H9 (cell line): ENCODE data around the gene AHCY. TPM values are rescaled to one million over a fixed set of nuclear protein-coding genes. Genes with fewer than 3 reads are reported as not detected.

Experiments used
- DNase-seq: peaks from one replicate; pipeline ENCODE4 v3.0.0-alpha.2; 2017
- H2AFZ ChIP-seq: one replicate; pipeline ENCODE4 v1.6.1; 2013; ENCODE audit warnings: mild to moderate bottlenecking, low read length, control low read depth, moderate library complexity
- H2AK5ac ChIP-seq: 2 replicates; pipeline ENCODE4 v1.6.1; 2013; ENCODE audit warnings: low read length, control low read depth, mixed read lengths; ENCODE audit not compliant: insufficient read length
- H2BK120ac ChIP-seq: one replicate; pipeline ENCODE4 v1.6.1; 2013; ENCODE audit warnings: low read depth, mild to moderate bottlenecking, low read length, control low read depth, inconsistent platforms; ENCODE audit not compliant: poor library complexity, severe bottlenecking
- H2BK12ac ChIP-seq: 2 replicates; pipeline ENCODE4 v1.6.1; 2013; ENCODE audit warnings: low read length, control low read depth, mixed read lengths, low read depth; ENCODE audit not compliant: insufficient read length
- H2BK15ac ChIP-seq: 2 replicates; pipeline ENCODE4 v1.6.1; 2013; ENCODE audit warnings: low read depth, low read length, control low read depth
- H2BK20ac ChIP-seq: one replicate; pipeline ENCODE4 v1.6.1; 2013; ENCODE audit warnings: low read depth, mild to moderate bottlenecking, low read length, control low read depth, inconsistent platforms; ENCODE audit not compliant: poor library complexity, severe bottlenecking
- H2BK5ac ChIP-seq: 2 replicates; pipeline ENCODE4 v1.6.1; 2013; ENCODE audit warnings: low read length, control low read depth, mixed read lengths; ENCODE audit not compliant: insufficient read length
- H3K14ac ChIP-seq: 2 replicates; pipeline ENCODE4 v1.6.1; 2013; ENCODE audit warnings: low read length, control low read depth; ENCODE audit not compliant: insufficient read depth
- H3K18ac ChIP-seq: 2 replicates; pipeline ENCODE4 v1.6.1; 2013; ENCODE audit warnings: low read depth, mild to moderate bottlenecking, mixed read lengths, low read length, control low read depth; ENCODE audit not compliant: insufficient read length
- H3K23ac ChIP-seq: 2 replicates; pipeline ENCODE4 v1.6.1; 2013; ENCODE audit warnings: low read length, control low read depth, mixed read lengths, low read depth; ENCODE audit not compliant: insufficient read length
- H3K23me2 ChIP-seq: 2 replicates; pipeline ENCODE4 v1.6.1; 2013; ENCODE audit warnings: low read depth, mild to moderate bottlenecking, mixed read lengths, low read length, control low read depth; ENCODE audit not compliant: insufficient read length, poor library complexity, severe bottlenecking
- H3K27ac ChIP-seq: 2 replicates; pipeline ENCODE4 v1.5.1; 2013; ENCODE audit warnings: low read length, control low read depth, mixed read lengths, low read depth; ENCODE audit not compliant: insufficient read length
- H3K27me3 ChIP-seq: 2 replicates; pipeline ENCODE4 v1.6.1; 2013; ENCODE audit warnings: low read length, control low read depth, inconsistent platforms; ENCODE audit not compliant: insufficient read depth
- H3K4ac ChIP-seq: 2 replicates; pipeline ENCODE4 v1.6.1; 2013; ENCODE audit warnings: low read depth, mild to moderate bottlenecking, control low read depth, inconsistent platforms, low read length, moderate library complexity
- H3K4me1 ChIP-seq: 2 replicates; pipeline ENCODE4 v1.6.1; 2013; ENCODE audit warnings: low read length, control low read depth, inconsistent platforms; ENCODE audit not compliant: insufficient read depth
- H3K4me2 ChIP-seq: 2 replicates; pipeline ENCODE4 v1.6.1; 2013; ENCODE audit warnings: low read length, control low read depth, mixed read lengths; ENCODE audit not compliant: insufficient read length, insufficient read depth
- H3K56ac ChIP-seq: 2 replicates; pipeline ENCODE4 v1.6.1; 2013; ENCODE audit warnings: low read depth, mild to moderate bottlenecking, mixed read lengths, low read length, control low read depth; ENCODE audit not compliant: insufficient read length
- H3K79me1 ChIP-seq: 2 replicates; pipeline ENCODE4 v1.6.1; 2013; ENCODE audit warnings: low read depth, mild to moderate bottlenecking, moderate library complexity, low read length, control low read depth, inconsistent platforms; ENCODE audit not compliant: insufficient read depth, poor library complexity, severe bottlenecking
- H3K79me2 ChIP-seq: 2 replicates; pipeline ENCODE4 v1.6.1; 2013; ENCODE audit warnings: low read length, control low read depth, inconsistent platforms; ENCODE audit not compliant: insufficient read depth
- H3K9ac ChIP-seq: 2 replicates; pipeline ENCODE4 v1.6.1; 2013; ENCODE audit warnings: low read length, control low read depth, mixed read lengths; ENCODE audit not compliant: insufficient read length; ENCODE audit errors: extremely low read depth
- H3K9me3 ChIP-seq: one replicate; pipeline ENCODE4 v1.6.1; 2013; ENCODE audit warnings: low read depth, low read length, inconsistent platforms; ENCODE audit not compliant: control insufficient read depth
- H3T11ph ChIP-seq: one replicate; pipeline ENCODE4 v1.6.1; 2013; ENCODE audit warnings: mild to moderate bottlenecking, low read length, control low read depth, inconsistent platforms
- H4K20me1 ChIP-seq: one replicate; pipeline ENCODE4 v1.6.1; 2013; ENCODE audit not compliant: control insufficient read depth, insufficient read length, insufficient read depth
- H4K5ac ChIP-seq: 2 replicates; pipeline ENCODE4 v1.6.1; 2013; ENCODE audit warnings: low read depth, mild to moderate bottlenecking, mixed read lengths, low read length, control low read depth; ENCODE audit not compliant: insufficient read length
- H4K8ac ChIP-seq: replicated peaks from 2 replicates; pipeline ENCODE4 v1.6.1; 2013; ENCODE audit warnings: low read length, control low read depth, mixed read lengths, low read depth; ENCODE audit not compliant: insufficient read length
- H4K91ac ChIP-seq: 2 replicates; pipeline ENCODE4 v1.6.1; 2013; ENCODE audit warnings: low read depth, mild to moderate bottlenecking, moderate library complexity, mixed read lengths, low read length, control low read depth; ENCODE audit not compliant: insufficient read length
- H3K27ac Mint-ChIP-seq, 3 experiments: 2 replicates in 2 of 3; 3 replicates in 1 of 3; pipeline ENCODE4 v1.8.0; 2020 to 2021; ENCODE audit warnings: mixed read lengths in 3 of 3, mild to moderate bottlenecking in 1 of 3, moderate library complexity in 1 of 3
- H3K27me3 Mint-ChIP-seq: 2 replicates; pipeline ENCODE4 v1.8.0; 2021; ENCODE audit warnings: low read depth, mild to moderate bottlenecking, moderate library complexity, mixed read lengths
- H3K36me3 Mint-ChIP-seq, 3 experiments: 2 replicates in 2 of 3; 3 replicates in 1 of 3; pipeline ENCODE4 v1.8.0; 2020 to 2021; ENCODE audit warnings: low read depth in 3 of 3, mixed read lengths in 3 of 3; ENCODE audit not compliant: insufficient read depth in 1 of 3
- H3K4me1 Mint-ChIP-seq, 2 experiments: 2 replicates each; pipeline ENCODE4 v1.8.0; 2020; ENCODE audit warnings: mixed read lengths in 2 of 2
- H3K4me3 Mint-ChIP-seq, 2 experiments: 2 replicates in 1 of 2; 3 replicates in 1 of 2; pipeline ENCODE4 v1.8.0; 2020 to 2021; ENCODE audit warnings: mild to moderate bottlenecking in 2 of 2, mixed read lengths in 2 of 2, moderate library complexity in 1 of 2
- H3K9me3 Mint-ChIP-seq, 2 experiments: 2 replicates in 1 of 2; 3 replicates in 1 of 2; pipeline ENCODE4 v1.8.0; 2020; ENCODE audit warnings: mild to moderate bottlenecking in 2 of 2, mixed read lengths in 2 of 2, moderate library complexity in 1 of 2
- WGBS: extraction: QIAGEN DNeasy Blood & Tissue Kit; methylation state at CpG from one replicate; pipeline ENCODE4 v1.1.7; 2013; ENCODE audit warnings: missing lambda C conversion rate, low lambda C conversion rate, mixed read lengths; ENCODE audit not compliant: insufficient read length; ENCODE audit errors: extremely low coverage; 5-methylcytosine and 5-hydroxymethylcytosine counted together
- total RNA-seq: library from RNA; stranded (reverse); gene quantifications from 2 replicates; pipeline ENCODE4 v1.2.1, GENCODE V29; 2021
- TF ChIP-seq, protein P1 (sequence below): fragments of 200-600 bp; sonication (generic); conservative IDR thresholded peaks from 3 replicates; pipeline ENCODE4 v1.8.0; 2021; ENCODE audit warnings: antibody characterized with exemption, mild to moderate bottlenecking

AHCY gene
- total RNA-seq, 1 experiment from 2014 or later, result 461 TPM

- no peak for DNase-seq
- no peaks in the 10 kb centered on the region for H3K4me1 ChIP-seq
- no peak overlapping the region for H3T11ph ChIP-seq
- no peaks in the 10 kb centered on the region; the same call in 1 of the 2 replicates for H3K79me2 ChIP-seq
- Mint-ChIP-seq H3K4me1 (peaks cover 0 to 3% of the 10 kb centered on the region in 2 experiments; a peak in 1 of 4 replicates), H3K9me3 (no peaks in the 10 kb centered on the region), H3K4me3 (no peak overlapping the region), H3K27ac (no peak overlapping the region), H3K36me3 (peaks cover 28 to 93% (median 51%) of the 10 kb centered on the region in 3 experiments; a peak in 6 of 7 replicates), H3K27me3 (peaks cover under 1% of the 10 kb centered on the region; the same call in 1 of the 2 replicates)
- H3K4ac ChIP-seq, result no peak overlapping the region
- no peak overlapping the region for H3K18ac ChIP-seq
- H3K9ac ChIP-seq, result no peak overlapping the region
- H4K5ac ChIP-seq, result no peak overlapping the region
- H3K14ac ChIP-seq, result no peak overlapping the region
- no peak overlapping the region for H4K91ac ChIP-seq
- no peak overlapping the region for H3K4me2 ChIP-seq
- no peaks in the 10 kb centered on the region for H3K27me3 ChIP-seq
- no peak overlapping the region for H2BK12ac ChIP-seq
- H2BK15ac ChIP-seq, result no peak overlapping the region
- no peak overlapping the region for H2AFZ ChIP-seq
- no peaks in the 10 kb centered on the region for H3K9me3 ChIP-seq
- no peak overlapping the region for H3K27ac ChIP-seq
- H3K79me1 ChIP-seq, result no peaks in the 10 kb centered on the region
- no peaks in the 10 kb centered on the region for H4K20me1 ChIP-seq
- TF ChIP-seq, protein P1, sequence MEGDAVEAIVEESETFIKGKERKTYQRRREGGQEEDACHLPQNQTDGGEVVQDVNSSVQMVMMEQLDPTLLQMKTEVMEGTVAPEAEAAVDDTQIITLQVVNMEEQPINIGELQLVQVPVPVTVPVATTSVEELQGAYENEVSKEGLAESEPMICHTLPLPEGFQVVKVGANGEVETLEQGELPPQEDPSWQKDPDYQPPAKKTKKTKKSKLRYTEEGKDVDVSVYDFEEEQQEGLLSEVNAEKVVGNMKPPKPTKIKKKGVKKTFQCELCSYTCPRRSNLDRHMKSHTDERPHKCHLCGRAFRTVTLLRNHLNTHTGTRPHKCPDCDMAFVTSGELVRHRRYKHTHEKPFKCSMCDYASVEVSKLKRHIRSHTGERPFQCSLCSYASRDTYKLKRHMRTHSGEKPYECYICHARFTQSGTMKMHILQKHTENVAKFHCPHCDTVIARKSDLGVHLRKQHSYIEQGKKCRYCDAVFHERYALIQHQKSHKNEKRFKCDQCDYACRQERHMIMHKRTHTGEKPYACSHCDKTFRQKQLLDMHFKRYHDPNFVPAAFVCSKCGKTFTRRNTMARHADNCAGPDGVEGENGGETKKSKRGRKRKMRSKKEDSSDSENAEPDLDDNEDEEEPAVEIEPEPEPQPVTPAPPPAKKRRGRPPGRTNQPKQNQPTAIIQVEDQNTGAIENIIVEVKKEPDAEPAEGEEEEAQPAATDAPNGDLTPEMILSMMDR, result no peak
- no peak overlapping the region for H2BK120ac ChIP-seq
- no peak overlapping the region for H4K8ac ChIP-seq
- H2AK5ac ChIP-seq, result no peak overlapping the region
- no peaks in the 10 kb centered on the region for H3K23me2 ChIP-seq
- H3K23ac ChIP-seq, result no peak overlapping the region
- no CpG with 5 or more reads among the region's 7 CpGs for WGBS
- no peak overlapping the region for H2BK20ac ChIP-seq
- no peak overlapping the region for H3K56ac ChIP-seq
- H2BK5ac ChIP-seq, result no peak overlapping the region
Measured at GRCh38 chr20:34274694-34275093, 28.5 kb downstream of the AHCY start.
